Measurements from ENCODE around the gene CISD1.

CISD1 gene

GRCh38 chr10:58299580-58299979, 30.6 kb downstream of the CISD1 start:
- no peak for DNase-seq (ENCODE audit: extremely low read depth, low read depth)
- TF ChIP-seq CTCF (IDR thresholded peaks at IDR 0.05; ENCODE audit: low read depth, low read length), result peak; percentile 86

GRCh38 chr10:58300676-58301075, 31.7 kb downstream of the CISD1 start:
- no peak for DNase-seq (ENCODE audit: extremely low read depth, low read depth)
- TF ChIP-seq CTCF (IDR thresholded peaks at IDR 0.05; ENCODE audit: low read depth, low read length), result no peak

DNA sequence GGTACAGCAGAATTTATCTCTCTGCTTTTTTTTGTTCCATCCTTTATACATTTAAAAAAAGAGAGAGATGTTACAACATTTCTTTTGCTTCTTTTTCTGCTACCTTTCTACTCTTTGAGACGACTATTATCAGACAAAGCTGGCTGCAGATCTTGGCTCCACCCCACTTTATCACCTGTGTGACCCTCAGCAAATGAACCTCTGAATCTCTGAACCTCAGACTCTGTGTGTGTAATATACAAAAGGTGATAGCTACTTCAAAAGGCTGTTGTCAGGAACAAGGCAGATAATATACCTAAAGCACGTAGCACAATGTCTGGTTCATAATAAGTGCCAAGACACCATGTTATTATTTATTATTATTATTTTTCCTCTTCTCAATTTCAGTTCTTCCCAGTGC, 33.3 kb downstream of the CISD1 start:
- DNase-seq (ENCODE audit: extremely low read depth, low read depth), result no peak
- no peak for TF ChIP-seq CTCF (IDR thresholded peaks at IDR 0.05; ENCODE audit: low read depth, low read length)

DNA sequence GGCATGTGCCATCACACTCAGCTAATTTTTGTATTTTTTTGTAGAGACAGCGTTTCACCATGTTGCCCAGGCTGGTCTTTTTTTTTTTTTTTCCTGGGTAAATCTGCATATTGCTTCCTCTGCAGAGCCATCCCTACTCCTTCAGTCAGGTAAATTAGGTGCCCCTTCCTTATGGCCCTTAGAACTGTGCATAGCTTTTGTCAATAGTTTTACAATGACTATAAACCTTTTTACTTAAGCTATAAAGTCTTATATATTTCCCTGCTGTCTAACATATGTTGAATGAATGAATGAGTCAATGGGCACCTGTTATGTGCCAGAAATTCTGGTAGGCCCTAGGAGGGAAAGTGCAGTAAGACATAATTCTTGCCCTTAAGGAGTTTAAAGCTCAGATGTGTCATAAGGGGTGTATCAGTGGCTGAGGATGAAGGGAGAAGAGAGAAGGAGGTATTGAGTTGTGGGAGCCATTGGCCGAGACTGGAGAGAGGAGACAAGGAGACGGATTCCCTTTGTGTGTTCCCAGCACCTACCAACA, 35.2 kb downstream of the CISD1 start:
- DNase-seq (ENCODE audit: extremely low read depth, low read depth), result no peak
- no peak for TF ChIP-seq CTCF (IDR thresholded peaks at IDR 0.05; ENCODE audit: low read depth, low read length)

DNA sequence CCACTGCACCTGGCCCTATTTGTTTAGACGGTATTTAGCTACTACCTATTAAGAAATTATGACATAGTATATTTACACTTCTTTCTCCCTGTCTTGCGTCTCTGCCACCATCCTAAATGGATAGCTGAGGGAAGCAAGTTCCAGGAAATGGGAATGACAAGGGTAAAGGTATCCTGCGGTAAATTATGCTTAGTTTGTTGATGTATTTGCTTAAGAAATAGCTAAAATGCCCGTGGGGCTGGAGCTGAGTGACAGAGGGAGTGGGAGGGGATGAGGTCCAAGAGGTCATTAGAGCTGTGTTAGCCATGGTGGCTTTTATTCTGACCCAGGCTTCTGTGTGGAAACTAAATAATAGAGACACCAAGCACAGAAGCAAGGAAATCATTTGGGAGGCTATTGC, 36.9 kb downstream of the CISD1 start:
- DNase-seq (ENCODE audit: extremely low read depth, low read depth), result no peak

DNA sequence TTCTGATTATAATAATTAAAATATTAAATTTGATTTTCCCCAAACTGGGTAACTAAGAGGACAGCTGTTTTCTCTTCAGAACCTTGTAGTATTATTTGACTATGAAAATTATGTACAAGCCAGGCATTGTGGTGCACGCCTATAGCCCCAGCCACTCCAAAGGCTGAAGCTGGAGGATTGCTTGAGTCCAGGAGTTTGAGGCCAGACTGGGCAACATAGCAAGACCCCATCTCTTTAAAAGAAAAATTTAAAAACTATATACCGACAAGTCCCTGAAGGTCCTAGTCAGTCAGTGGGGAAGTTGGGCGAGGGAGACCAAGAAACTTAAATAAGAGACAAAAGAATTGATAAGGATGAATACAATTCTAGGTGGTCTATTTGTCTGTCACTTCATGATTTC, 38.7 kb downstream of the CISD1 start:
- DNase-seq (ENCODE audit: extremely low read depth, low read depth), result no peak
- TF ChIP-seq CTCF (IDR thresholded peaks at IDR 0.05; ENCODE audit: low read depth, low read length), result no peak

More for the DNA sequence above, 36.9 kb downstream of the CISD1 start:
- TF ChIP-seq CTCF (IDR thresholded peaks at IDR 0.05; ENCODE audit: low read depth, low read length), result no peak

- no peak for DNase-seq (ENCODE audit: extremely low read depth, low read depth)
- no peak for TF ChIP-seq CTCF (IDR thresholded peaks at IDR 0.05; ENCODE audit: low read depth, low read length)
Observed at GRCh38 chr10:58311026-58311425, 42.1 kb downstream of the CISD1 start.

All from AG09319 (cell line).